ENCODE measurements around the gene TAS1R1.
"Not testable (repeated sequence)": the region's sequence is repeated elsewhere in the genome, so short reads cannot be mapped to it uniquely, and the experiment has no call there.

TAS1R1 gene

GRCh38 chr1:6521536-6521935 is 33.6 kb upstream of the TAS1R1 start:
- no peak for DNase-seq (ENCODE audit: low read depth)

- DNase-seq (ENCODE audit: low read depth): no peak
Measured at GRCh38 chr1:6523566-6523965, 31.5 kb upstream of the TAS1R1 start.

GRCh38 chr1:6526316-6526715 is 28.8 kb upstream of the TAS1R1 start:
- no peak for DNase-seq (ENCODE audit: low read depth)

GRCh38 chr1:6528492-6528891 is 26.6 kb upstream of the TAS1R1 start:
- no peak for DNase-seq (ENCODE audit: low read depth)

GRCh38 chr1:6530504-6531160 is 24.5 kb upstream of the TAS1R1 start:
- no peak for DNase-seq (ENCODE audit: low read depth)

- DNase-seq (ENCODE audit: low read depth): no peak
Measured at GRCh38 chr1:6531996-6532395, 23.1 kb upstream of the TAS1R1 start.

- no peak for DNase-seq (ENCODE audit: low read depth)
Measured at GRCh38 chr1:6534248-6534822, 20.8 kb upstream of the TAS1R1 start.

GRCh38 chr1:6535214-6535613 is 19.9 kb upstream of the TAS1R1 start:
- no peak for DNase-seq (ENCODE audit: low read depth)

- no peak for DNase-seq (ENCODE audit: low read depth)
Measured at GRCh38 chr1:6536291-6536690, 18.8 kb upstream of the TAS1R1 start.

GRCh38 chr1:6538956-6539355 is 16.2 kb upstream of the TAS1R1 start:
- no peak for DNase-seq (ENCODE audit: low read depth)

- no peak for DNase-seq (ENCODE audit: low read depth)
Measured at GRCh38 chr1:6544831-6545230, 10.3 kb upstream of the TAS1R1 start.

GRCh38 chr1:6545276-6546112 is 9.6 kb upstream of the TAS1R1 start:
- DNase-seq (ENCODE audit: low read depth): no peak

- DNase-seq (ENCODE audit: low read depth): no peak
Measured at GRCh38 chr1:6546326-6546725, 8.8 kb upstream of the TAS1R1 start.

- DNase-seq (ENCODE audit: low read depth): no peak
Measured at GRCh38 chr1:6547301-6547700, 7.8 kb upstream of the TAS1R1 start.

- peak; percentile 86 for DNase-seq (ENCODE audit: low read depth)
Measured at GRCh38 chr1:6554031-6554906, 838 bp upstream of the TAS1R1 start, which contains the start of gene NOL9. NOL9 (minus strand) TSS chr1:6554513; CDS start chr1:6554502, 11 bp downstream.

- DNase-seq (ENCODE audit: low read depth): no peak
Measured at GRCh38 chr1:6557597-6557996, 2.5 kb downstream of the TAS1R1 start.

GRCh38 chr1:6559161-6559560 is 4.1 kb downstream of the TAS1R1 start:
- not testable (repeated sequence) for DNase-seq (ENCODE audit: low read depth)

GRCh38 chr1:6560267-6560666 is 5.2 kb downstream of the TAS1R1 start:
- no peak for DNase-seq (ENCODE audit: low read depth)

GRCh38 chr1:6569033-6569432 is 13.9 kb downstream of the TAS1R1 start:
- DNase-seq (ENCODE audit: low read depth): no peak

GRCh38 chr1:6570100-6570499 is 15.0 kb downstream of the TAS1R1 start:
- no peak for DNase-seq (ENCODE audit: low read depth)

- no peak for DNase-seq (ENCODE audit: low read depth)
Measured at GRCh38 chr1:6570987-6571386, 15.9 kb downstream of the TAS1R1 start.
